Measurements from ENCODE around the gene COL27A1. TPM values are rescaled to one million over a fixed set of nuclear protein-coding genes. Genes with fewer than 3 reads are reported as not detected.
"Not testable (repeated sequence)": the region's sequence is repeated elsewhere in the genome, so short reads cannot be mapped to it uniquely, and the experiment has no call there.

Gene COL27A1
- total RNA-seq, 1 experiment from 2014 or later, result 12.0 TPM

DNA sequence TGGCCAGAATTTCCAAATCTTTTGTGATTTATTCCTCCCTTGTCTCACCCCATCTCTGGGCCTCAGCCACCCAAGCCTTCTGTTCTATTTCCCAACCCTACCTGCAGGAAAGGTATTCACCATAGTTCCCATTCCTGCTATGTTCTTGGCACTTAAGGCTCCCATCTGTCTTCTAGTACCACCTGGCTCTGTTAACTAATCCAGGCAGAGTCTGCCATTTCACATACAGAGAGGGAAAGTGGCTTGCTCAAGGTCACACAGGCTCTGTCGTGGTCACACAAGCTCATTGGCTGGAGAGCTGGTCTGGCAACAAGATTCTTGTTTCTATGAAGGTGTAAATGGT is 35.2 kb downstream of the COL27A1 start (continued):
- TF ChIP-seq REST (IDR thresholded peaks at IDR 0.05; ENCODE audit: low read depth), result no peak

DNA sequence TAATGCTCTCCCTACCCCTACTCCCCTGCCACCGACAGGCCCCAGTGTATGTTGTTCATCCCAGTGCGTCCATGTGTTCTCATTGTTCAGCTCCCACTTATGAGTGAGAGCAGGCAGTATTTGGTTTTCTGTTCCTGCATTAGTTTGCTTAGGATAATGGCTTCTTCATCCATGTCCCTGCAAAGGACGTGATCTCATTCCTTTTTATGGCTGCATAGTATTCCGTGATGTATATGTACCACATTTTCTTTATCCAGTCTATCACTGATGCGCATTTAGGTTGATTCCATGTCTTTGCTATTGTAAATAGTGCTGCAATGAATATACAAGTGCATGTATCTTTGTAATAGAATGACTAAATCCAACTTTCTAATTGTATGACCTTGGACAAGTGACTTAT is 36.1 kb downstream of the COL27A1 start:
- ATAC-seq; H2AFZ ChIP-seq (ENCODE audit: low read depth, low read length, poor library complexity, severe bottlenecking); CTCF ChIA-PET; H3K36me3 ChIP-seq (ENCODE audit: control insufficient read depth in 1 of 2, insufficient read depth in 2 of 2, low read length in 2 of 2); POLR2A ChIA-PET; H3K79me2 ChIP-seq (ENCODE audit: insufficient read depth, low read length); H3K4me2 ChIP-seq (ENCODE audit: low read length); H3K4me1 ChIP-seq (ENCODE audit: control insufficient read depth in 1 of 2, insufficient read depth in 2 of 2, low read length in 2 of 2); H3K9me3 ChIP-seq (ENCODE audit: control insufficient read depth in 1 of 2, insufficient read depth in 1 of 2, low read depth in 1 of 2, low read length in 2 of 2); RAD21 ChIA-PET (ENCODE audit: low non-redundant PET in 1 of 2, low total read pairs in 2 of 2, uncharacterized antibody in 2 of 2, unreplicated experiment in 2 of 2); H3K9ac ChIP-seq (ENCODE audit: low read length); BruUV-seq (replicated peaks); H3K27me3 ChIP-seq (ENCODE audit: insufficient read depth, low read length); H3K4me3 ChIP-seq (replicated peaks in 1 of 2; ENCODE audit: low read depth in 1 of 2, low read length in 2 of 2); H4K20me1 ChIP-seq (ENCODE audit: insufficient read depth); DNase-seq (ENCODE audit: low read depth, low spot score); intact Hi-C loops (cut with micrococcal nuclease); H3K9me2 ChIP-seq (ENCODE audit: insufficient read depth); H3K27ac ChIP-seq (ENCODE audit: low read depth, low read length): not testable (repeated sequence)

GRCh38 chr9:114192539-114192938 is 37.2 kb downstream of the COL27A1 start:
- TF ChIP-seq RAD21 (IDR thresholded peaks at IDR 0.05; ENCODE audit: low read depth) (no peak), EZH2phosphoT487 (IDR thresholded peaks at IDR 0.05; ENCODE audit: borderline replicate concordance) (no peak), MAX (IDR thresholded peaks at IDR 0.05) (no peak), ZNF274 (IDR thresholded peaks at IDR 0.05; ENCODE audit: low read depth, low read length) (no peak), TCF7L2 (IDR thresholded peaks at IDR 0.05; ENCODE audit: borderline replicate concordance, extremely low read depth, insufficient read depth, insufficient read length) (no peak), YY1 (IDR thresholded peaks at IDR 0.05; ENCODE audit: extremely low read depth, insufficient replicate concordance, low read depth, low read length) (no peak), CEBPB (IDR thresholded peaks at IDR 0.05; ENCODE audit: low read depth) (no peak), JUND (IDR thresholded peaks at IDR 0.05) (no peak), EGR1 (IDR thresholded peaks at IDR 0.05; ENCODE audit: low read depth) (no peak), POLR2AphosphoS5 (IDR thresholded peaks at IDR 0.05; ENCODE audit: low read depth, low read length) (no peak), FOSL1 (IDR thresholded peaks at IDR 0.05; ENCODE audit: low read depth) (no peak), POLR2A (IDR thresholded peaks at IDR 0.05; ENCODE audit: borderline replicate concordance, extremely low read depth, insufficient read depth, insufficient read length) (no peak), ELF1 (IDR thresholded peaks at IDR 0.05; ENCODE audit: borderline replicate concordance, low read depth) (no peak), SIN3A (IDR thresholded peaks at IDR 0.05; ENCODE audit: low read depth) (no peak)
- TF ChIP-seq, protein P1, sequence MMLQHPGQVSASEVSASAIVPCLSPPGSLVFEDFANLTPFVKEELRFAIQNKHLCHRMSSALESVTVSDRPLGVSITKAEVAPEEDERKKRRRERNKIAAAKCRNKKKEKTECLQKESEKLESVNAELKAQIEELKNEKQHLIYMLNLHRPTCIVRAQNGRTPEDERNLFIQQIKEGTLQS (IDR thresholded peaks at IDR 0.05), result no peak
- DNase-seq (ENCODE audit: low read depth, low spot score), result no peak
- POLR2A ChIA-PET, result no interaction called here
- Histone ChIP-seq H3K79me2 (ENCODE audit: insufficient read depth, low read length) (no peaks in the 10 kb centered on the region), H3K36me3 (ENCODE audit: control insufficient read depth in 1 of 2, insufficient read depth in 2 of 2, low read length in 2 of 2) (peaks cover 0 to 3% of the 10 kb centered on the region in 2 experiments; a peak in 1 of 4 replicates), H3K9me3 (ENCODE audit: control insufficient read depth in 1 of 2, insufficient read depth in 1 of 2, low read depth in 1 of 2, low read length in 2 of 2) (0 out of 4 replicates have a peak, but pooled peaks cover 0 to 6% of the 10 kb centered on the region in 2 experiments), H3K4me3 (replicated peaks in 1 of 2; ENCODE audit: low read depth in 1 of 2, low read length in 2 of 2) (no peak overlapping the region), H3K4me1 (ENCODE audit: control insufficient read depth in 1 of 2, insufficient read depth in 2 of 2, low read length in 2 of 2) (no peaks in the 10 kb centered on the region), H3K4me2 (ENCODE audit: low read length) (no peak overlapping the region), H3K27me3 (ENCODE audit: insufficient read depth, low read length) (no peaks in the 10 kb centered on the region), H3K9ac (ENCODE audit: low read length) (no peak overlapping the region), H3K9me2 (ENCODE audit: insufficient read depth) (no peaks in the 10 kb centered on the region), H3K27ac (ENCODE audit: low read depth, low read length) (no peak overlapping the region), H2AFZ (ENCODE audit: low read depth, low read length, poor library complexity, severe bottlenecking) (no peak overlapping the region), H4K20me1 (ENCODE audit: insufficient read depth) (no peaks in the 10 kb centered on the region)
- RAD21 ChIA-PET (ENCODE audit: low non-redundant PET in 1 of 2, low total read pairs in 2 of 2, uncharacterized antibody in 2 of 2, unreplicated experiment in 2 of 2), result no interaction called here
- intact Hi-C loops (cut with micrococcal nuclease), result no loop called here
- no peak for ATAC-seq
- CTCF ChIA-PET, result no interaction called here
- no TSS peak for BruUV-seq (replicated peaks)

All from HCT116 (cell line).